Measurements from ENCODE around the gene ERO1A. TPM values are rescaled to one million over a fixed set of nuclear protein-coding genes. Genes with fewer than 3 reads are reported as not detected.

Gene ERO1A
- polyA plus RNA-seq, 1 donor (not counting 4 experiments of a cell fraction or from before 2014, with no cell fraction given): 131 TPM

DNA sequence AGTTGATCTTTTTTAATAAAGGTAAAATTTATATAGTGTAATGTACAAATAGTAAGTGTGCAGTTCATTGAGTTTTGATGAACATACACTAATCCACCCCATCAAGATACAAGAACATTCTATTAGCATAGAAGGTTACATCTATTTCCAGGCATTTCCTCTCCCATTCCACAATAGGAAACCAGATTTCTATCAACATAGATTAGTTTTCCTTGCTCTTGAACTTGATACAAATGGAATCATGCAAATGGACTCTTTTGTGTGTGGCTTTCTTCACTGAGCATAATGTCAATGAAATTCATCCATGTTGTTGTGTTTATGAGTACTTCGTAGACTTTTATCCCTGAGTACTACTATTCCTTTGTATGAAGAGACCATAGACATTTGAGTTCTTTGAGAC, 45.4 kb upstream of the ERO1A start:
- no peaks in the 10 kb centered on the region for H3K9me3 ChIP-seq (ENCODE audit: control insufficient read depth, low read depth, low read length)
- no peak for TF ChIP-seq EZH2 (IDR thresholded peaks at IDR 0.05; ENCODE audit: low read length)
- TF ChIP-seq, protein P1, sequence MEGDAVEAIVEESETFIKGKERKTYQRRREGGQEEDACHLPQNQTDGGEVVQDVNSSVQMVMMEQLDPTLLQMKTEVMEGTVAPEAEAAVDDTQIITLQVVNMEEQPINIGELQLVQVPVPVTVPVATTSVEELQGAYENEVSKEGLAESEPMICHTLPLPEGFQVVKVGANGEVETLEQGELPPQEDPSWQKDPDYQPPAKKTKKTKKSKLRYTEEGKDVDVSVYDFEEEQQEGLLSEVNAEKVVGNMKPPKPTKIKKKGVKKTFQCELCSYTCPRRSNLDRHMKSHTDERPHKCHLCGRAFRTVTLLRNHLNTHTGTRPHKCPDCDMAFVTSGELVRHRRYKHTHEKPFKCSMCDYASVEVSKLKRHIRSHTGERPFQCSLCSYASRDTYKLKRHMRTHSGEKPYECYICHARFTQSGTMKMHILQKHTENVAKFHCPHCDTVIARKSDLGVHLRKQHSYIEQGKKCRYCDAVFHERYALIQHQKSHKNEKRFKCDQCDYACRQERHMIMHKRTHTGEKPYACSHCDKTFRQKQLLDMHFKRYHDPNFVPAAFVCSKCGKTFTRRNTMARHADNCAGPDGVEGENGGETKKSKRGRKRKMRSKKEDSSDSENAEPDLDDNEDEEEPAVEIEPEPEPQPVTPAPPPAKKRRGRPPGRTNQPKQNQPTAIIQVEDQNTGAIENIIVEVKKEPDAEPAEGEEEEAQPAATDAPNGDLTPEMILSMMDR (optimal IDR thresholded peaks at IDR 0.05 in 1 of 3, IDR thresholded peaks at IDR 0.05 in 1 of 3, conservative IDR thresholded peaks at IDR 0.05 in 1 of 3; ENCODE audit: extremely low read depth in 1 of 3, insufficient read depth in 2 of 3, low read length in 3 of 3): no peak
- no peaks in the 10 kb centered on the region for H3K27me3 ChIP-seq (ENCODE audit: control insufficient read depth, extremely low read depth, insufficient read depth, low read length)
- no peak overlapping the region for H2AFZ ChIP-seq (ENCODE audit: control insufficient read depth, low read length)
- H3K36me3 ChIP-seq (ENCODE audit: control insufficient read depth in 2 of 2, extremely low read depth in 1 of 2, insufficient read depth in 2 of 2, low read length in 2 of 2): no peaks in the 10 kb centered on the region
- H3K9ac ChIP-seq (ENCODE audit: control insufficient read depth, extremely low read depth, insufficient read depth, low read length): no peak overlapping the region
- no peak overlapping the region for H3K4me3 ChIP-seq (ENCODE audit: control insufficient read depth in 2 of 3, extremely low read depth in 1 of 3, insufficient read depth in 2 of 3, low read depth in 1 of 3, low read length in 3 of 3)
- dilution Hi-C loops (cut with MboI; ENCODE audit: extremely low pct_ligation_motif_present, low sequenced_read_pairs): no loop called here
- H3K27ac ChIP-seq (ENCODE audit: control insufficient read depth, insufficient read depth, low read length): no peak overlapping the region
- no peaks in the 10 kb centered on the region for H4K20me1 ChIP-seq (ENCODE audit: control insufficient read depth, extremely low read depth, insufficient read depth, low read length)
- DNase-seq (ENCODE audit: low read depth, low spot score): no peak
- no peaks in the 10 kb centered on the region for H3K4me1 ChIP-seq (ENCODE audit: control insufficient read depth, extremely low read depth, insufficient read depth, low read length)
- no peaks in the 10 kb centered on the region for H3K9me1 ChIP-seq (ENCODE audit: control insufficient read depth, extremely low read depth, insufficient read depth, low read length)
- H3K4me2 ChIP-seq (ENCODE audit: control insufficient read depth, extremely low read depth, insufficient read depth, low read depth, low read length): no peak overlapping the region
- peaks cover 35% of the 10 kb centered on the region for H3K79me2 ChIP-seq (ENCODE audit: control insufficient read depth, insufficient read depth, low read length)
- FAIRE-seq: no peak

DNA sequence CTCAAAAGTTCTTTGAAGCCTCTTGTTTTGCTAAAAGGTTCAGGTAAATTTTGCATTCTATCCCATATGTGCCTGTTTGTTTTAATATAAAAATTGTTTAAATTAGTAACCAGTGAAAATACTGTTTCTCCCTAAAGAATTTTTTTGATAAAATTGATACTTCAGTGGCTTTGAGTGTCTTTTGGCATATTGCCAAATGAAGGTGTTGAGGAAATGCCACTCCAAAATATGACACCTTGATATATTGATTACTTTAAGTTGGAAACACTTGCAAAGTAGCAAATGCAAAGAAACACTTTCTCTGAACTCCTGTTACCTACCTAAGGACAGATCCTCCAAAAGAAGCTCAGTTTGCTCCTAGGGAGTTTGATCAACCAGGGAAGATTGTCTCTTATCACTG, 43.1 kb upstream of the ERO1A start:
- H3K9me3 ChIP-seq (ENCODE audit: control insufficient read depth, low read depth, low read length): no peaks in the 10 kb centered on the region
- H4K20me1 ChIP-seq (ENCODE audit: control insufficient read depth, extremely low read depth, insufficient read depth, low read length): no peaks in the 10 kb centered on the region
- no peaks in the 10 kb centered on the region for H3K4me1 ChIP-seq (ENCODE audit: control insufficient read depth, extremely low read depth, insufficient read depth, low read length)
- TF ChIP-seq, protein P1 (optimal IDR thresholded peaks at IDR 0.05 in 1 of 3, IDR thresholded peaks at IDR 0.05 in 1 of 3, conservative IDR thresholded peaks at IDR 0.05 in 1 of 3; ENCODE audit: extremely low read depth in 1 of 3, insufficient read depth in 2 of 3, low read length in 3 of 3): no peak
- no peak for TF ChIP-seq EZH2 (IDR thresholded peaks at IDR 0.05; ENCODE audit: low read length)
- peaks cover 44% of the 10 kb centered on the region for H3K79me2 ChIP-seq (ENCODE audit: control insufficient read depth, insufficient read depth, low read length)
- no peak overlapping the region for H3K9ac ChIP-seq (ENCODE audit: control insufficient read depth, extremely low read depth, insufficient read depth, low read length)
- H3K27me3 ChIP-seq (ENCODE audit: control insufficient read depth, extremely low read depth, insufficient read depth, low read length): no peaks in the 10 kb centered on the region
- FAIRE-seq: no peak
- no peak for DNase-seq (ENCODE audit: low read depth, low spot score)
- no peak overlapping the region for H2AFZ ChIP-seq (ENCODE audit: control insufficient read depth, low read length)
- no peaks in the 10 kb centered on the region for H3K36me3 ChIP-seq (ENCODE audit: control insufficient read depth in 2 of 2, extremely low read depth in 1 of 2, insufficient read depth in 2 of 2, low read length in 2 of 2)
- H3K27ac ChIP-seq (ENCODE audit: control insufficient read depth, insufficient read depth, low read length): no peak overlapping the region
- no peak overlapping the region for H3K4me3 ChIP-seq (ENCODE audit: control insufficient read depth in 2 of 3, extremely low read depth in 1 of 3, insufficient read depth in 2 of 3, low read depth in 1 of 3, low read length in 3 of 3)
- no peaks in the 10 kb centered on the region for H3K9me1 ChIP-seq (ENCODE audit: control insufficient read depth, extremely low read depth, insufficient read depth, low read length)
- no peak overlapping the region for H3K4me2 ChIP-seq (ENCODE audit: control insufficient read depth, extremely low read depth, insufficient read depth, low read depth, low read length)
- dilution Hi-C loops (cut with MboI; ENCODE audit: extremely low pct_ligation_motif_present, low sequenced_read_pairs): no loop called here
